Midbrain (tissue), 1 donor: ENCODE measurements around the gene SPHKAP.
"Not testable (repeated sequence)": the region's sequence is repeated elsewhere in the genome, so short reads cannot be mapped to it uniquely, and the experiment has no call there.

Experiments used
- DNase-seq: peaks from one replicate; lab custom pipeline; 2025; lab: John Stamatoyannopoulos, UW

The SPHKAP gene

GRCh38 chr2:228038967-228039366 is 142.5 kb downstream of the SPHKAP start:
- DNase-seq, result no peak

GRCh38 chr2:228037915-228038314 is 143.6 kb downstream of the SPHKAP start:
- DNase-seq, result no peak

DNA sequence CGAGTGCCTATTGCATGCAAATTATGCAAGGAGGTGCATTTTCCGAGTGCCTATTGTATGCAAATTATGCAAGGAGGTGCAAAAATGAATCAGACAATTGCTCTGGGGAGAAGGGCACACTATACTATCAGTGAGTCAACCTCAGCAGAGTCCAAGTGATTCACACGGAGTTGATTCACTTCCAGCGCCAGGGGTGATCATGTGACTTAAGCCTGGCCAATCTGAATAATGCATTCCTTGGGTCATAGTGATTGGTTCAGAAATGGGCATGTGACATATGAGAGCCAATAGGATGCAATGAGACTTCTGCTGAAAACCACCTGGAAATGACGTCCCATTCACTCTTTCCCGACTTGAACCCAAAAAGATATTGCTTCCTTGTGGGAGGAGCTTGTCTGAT is 157.9 kb downstream of the SPHKAP start:
- no peak for DNase-seq

DNA sequence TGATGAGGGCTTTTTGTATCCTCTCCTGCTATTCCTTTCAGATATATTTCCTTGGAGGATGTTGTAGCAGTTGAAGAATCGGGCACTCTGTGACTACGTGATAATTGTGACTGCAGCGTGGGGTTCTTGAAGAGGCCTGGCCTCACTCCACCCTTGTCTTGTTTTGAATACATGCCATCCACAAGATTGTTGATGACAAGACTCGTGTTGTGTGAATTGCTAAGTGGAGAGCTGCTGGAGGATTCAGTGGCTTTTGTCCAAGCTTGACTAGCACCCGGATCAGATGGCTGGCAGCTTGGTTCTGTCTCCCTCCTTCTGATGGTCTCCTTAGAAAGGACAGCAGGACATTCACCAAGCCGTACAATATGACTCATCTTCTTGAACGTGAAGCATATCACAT is 163.2 kb downstream of the SPHKAP start:
- no peak for DNase-seq

DNA sequence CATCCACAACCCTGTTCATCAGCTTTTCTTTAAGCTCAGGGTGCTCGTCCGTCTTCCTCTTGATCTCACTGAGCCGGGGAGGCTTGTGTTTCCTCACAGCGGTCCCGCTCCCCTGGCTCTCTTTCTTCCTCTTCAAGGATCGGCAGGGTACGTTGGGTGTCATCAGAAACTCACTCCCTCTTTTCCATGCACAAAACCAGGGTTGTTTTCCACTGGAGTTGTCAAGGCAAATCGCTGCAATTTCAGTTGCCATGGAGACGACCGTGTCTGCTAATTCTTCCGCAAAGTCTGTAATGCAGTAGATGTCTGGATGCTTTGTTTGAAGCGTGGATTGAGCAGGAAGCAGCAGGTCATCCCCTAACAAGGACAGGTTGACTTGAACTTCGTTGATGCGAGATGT is 163.7 kb downstream of the SPHKAP start:
- DNase-seq, result no peak

DNA sequence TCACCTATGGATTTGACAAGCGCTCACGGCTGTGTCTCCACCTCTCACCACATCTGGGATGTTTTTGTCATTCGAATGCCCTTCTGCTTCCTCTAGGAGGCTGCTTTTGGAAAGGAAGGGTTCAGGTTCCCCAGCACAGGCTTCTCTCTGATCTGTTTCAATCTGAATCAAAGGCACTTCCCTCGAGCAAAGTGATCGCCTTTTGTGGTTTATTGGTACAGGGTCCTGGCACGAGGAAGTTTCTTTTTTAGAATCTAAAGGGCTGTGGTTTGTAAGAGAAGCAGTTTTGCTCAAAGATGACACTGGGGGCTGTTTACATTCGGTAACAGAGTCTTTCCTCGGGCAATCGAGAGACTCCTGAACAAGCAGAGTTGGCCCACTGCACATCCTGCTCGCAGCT is 165.1 kb downstream of the SPHKAP start:
- DNase-seq, result no peak

DNA sequence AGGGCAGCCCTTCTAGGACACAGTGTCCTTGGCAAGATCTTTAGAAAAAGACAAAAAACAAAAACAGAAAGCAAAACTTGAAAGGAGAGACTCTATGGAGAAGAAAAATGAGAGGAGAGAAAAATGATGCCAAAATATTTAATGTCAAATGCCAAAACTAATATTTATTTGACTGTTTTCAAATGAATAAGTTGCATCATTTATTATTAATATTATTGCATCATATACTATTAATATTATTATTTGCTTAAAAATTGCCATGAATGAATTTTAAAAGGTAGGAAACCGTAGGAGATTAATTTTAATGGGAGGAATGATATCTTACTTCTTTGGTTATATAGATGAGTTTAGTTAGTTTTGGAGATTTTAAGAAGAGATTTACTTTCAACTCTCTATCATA is 165.7 kb downstream of the SPHKAP start:
- DNase-seq, result no peak

GRCh38 chr2:227996366-227996765 is 185.1 kb downstream of the SPHKAP start:
- DNase-seq, result no peak

DNA sequence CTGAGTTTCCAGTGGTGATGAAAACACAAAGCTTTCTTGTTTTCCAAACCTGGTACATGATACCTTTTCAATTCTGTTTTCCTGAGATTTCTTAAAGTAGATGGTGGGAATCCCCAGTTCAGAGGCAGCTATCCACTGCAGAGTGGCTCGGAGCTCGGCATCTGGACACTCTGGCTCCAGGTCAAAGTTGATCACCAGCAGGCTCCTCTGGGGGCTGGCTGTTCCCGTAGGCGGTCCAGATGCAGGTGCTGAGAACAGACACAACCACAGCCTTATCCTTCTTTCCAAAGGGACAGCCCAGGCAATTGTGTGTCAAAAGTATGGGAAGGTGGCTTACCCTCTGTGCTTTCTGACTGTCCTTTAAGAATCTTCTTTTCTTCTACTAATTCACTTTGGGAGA is 190.6 kb downstream of the SPHKAP start:
- no peak for DNase-seq

- DNase-seq, result no peak
Observed at GRCh38 chr2:227973241-227973640, 208.2 kb downstream of the SPHKAP start.

- DNase-seq, result no peak
Observed at GRCh38 chr2:227971619-227972230, 209.8 kb downstream of the SPHKAP start.

DNA sequence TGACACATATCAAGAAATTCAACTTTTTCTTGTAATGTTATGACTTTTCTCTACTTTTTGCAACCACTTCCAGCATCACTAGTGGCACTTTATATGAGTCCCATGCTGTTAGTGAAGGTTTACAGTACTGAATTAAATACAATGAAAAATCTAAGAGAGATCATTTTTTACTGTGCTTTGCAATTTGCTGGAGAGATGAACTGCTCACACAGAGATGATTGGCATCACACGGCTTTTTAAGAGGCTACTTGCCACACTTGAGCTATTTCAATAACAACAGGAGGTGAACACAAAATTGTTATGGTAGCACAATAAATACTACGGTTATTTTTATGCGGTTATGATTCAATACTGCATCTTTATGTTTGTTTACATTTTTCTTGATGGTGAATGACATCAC is 221.2 kb downstream of the SPHKAP start:
- no peak for DNase-seq

- no peak for DNase-seq
Observed at GRCh38 chr2:227942965-227943364, 238.5 kb downstream of the SPHKAP start.

GRCh38 chr2:227942021-227942420 is 239.5 kb downstream of the SPHKAP start:
- DNase-seq, result no peak

- DNase-seq, result peak; percentile 80
Observed at GRCh38 chr2:227939271-227940027, 242.0 kb downstream of the SPHKAP start.

GRCh38 chr2:227936249-227936648 is 245.2 kb downstream of the SPHKAP start:
- DNase-seq, result not testable (repeated sequence)

- no peak for DNase-seq
Observed at GRCh38 chr2:227933884-227934283, 247.6 kb downstream of the SPHKAP start.

DNA sequence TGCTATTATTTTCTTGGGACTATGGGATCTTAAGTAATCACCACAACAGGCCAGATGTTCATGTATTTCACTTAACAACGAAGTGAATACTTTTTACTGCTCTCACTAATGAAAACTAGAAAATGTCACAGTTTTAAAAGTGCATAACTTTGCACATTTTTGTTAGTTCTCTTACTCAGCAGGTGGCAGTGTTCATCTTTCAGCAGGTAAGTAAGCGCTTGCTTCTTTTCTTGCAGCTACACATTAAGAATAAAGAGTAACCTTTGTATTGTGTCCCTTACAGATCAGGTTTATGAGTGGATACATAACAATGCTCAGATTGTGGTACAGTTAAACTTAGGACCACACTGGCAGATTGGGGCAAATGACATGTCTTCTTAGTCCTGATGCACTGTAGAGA is 249.1 kb downstream of the SPHKAP start:
- DNase-seq, result no peak

GRCh38 chr2:227932001-227932400 is 249.5 kb downstream of the SPHKAP start:
- no peak for DNase-seq
